A549 treated with dexamethasone at 1 μM for 4 hours (cell line): ENCODE results near the gene PSMB8. TPM values are rescaled to one million over a fixed set of nuclear protein-coding genes. Genes with fewer than 3 reads are reported as not detected.

Experiments used
- total RNA-seq: library from RNA; stranded (reverse); fragments of 200-300 nt; extraction: Qiagen RNA extraction; gene quantifications from 5 replicates; pipeline ENCODE4 v1.2.3, GENCODE V29; 2022

Gene PSMB8
- total RNA-seq, result 16.6 to 22.5 TPM (median 18.3 TPM) in 5 replicates

GRCh38 chr6:32843979-32844838 is at the start of gene PSMB8:
PSMB8 (minus strand) TSS chr6:32844047; CDS start chr6:32843996, 51 bp downstream.

GRCh38 chr6:32853541-32854375 is 9.9 kb upstream of the PSMB8 start, which contains the start of the genes PSMB9 and TAP1:
PSMB9 (plus strand) TSS chr6:32854192; CDS start chr6:32854230, 38 bp downstream.
TAP1 (minus strand) TSS chr6:32853704; CDS start chr6:32853636, 68 bp downstream.

GRCh38 chr6:32838114-32838958 is 5.5 kb downstream of the PSMB8 start, which contains the start of gene TAP2:
TAP2 (minus strand) TSS chr6:32838739; CDS start chr6:32838233, 506 bp downstream.

GRCh38 chr6:32816746-32817204 is 27.1 kb downstream of the PSMB8 start, which contains the start of gene HLA-DOB:
HLA-DOB (minus strand) TSS chr6:32817002; CDS start chr6:32816951, 51 bp downstream.

Other genes with a start within 250 kb of the PSMB8 start
- not detected in 5 replicates for gene HLA-DQA1, start 206.6 kb downstream of the PSMB8 start, total RNA-seq
- not detected in 5 replicates for gene HLA-DQB1, start 177.4 kb downstream of the PSMB8 start, total RNA-seq
- not detected in 5 replicates for gene HLA-DQA2, start 102.7 kb downstream of the PSMB8 start, total RNA-seq
- not detected in 5 replicates for gene HLA-DQB2, start 80.5 kb downstream of the PSMB8 start, total RNA-seq
- 0.08 to 0.21 TPM (median 0.09 TPM) in 3 of 5 replicates, not detected in the others for gene HLA-DOB, start 27.0 kb downstream of the PSMB8 start, total RNA-seq
- 16.4 to 22.6 TPM (median 18.9 TPM) in 5 replicates for gene TAP2, start 5.3 kb downstream of the PSMB8 start, total RNA-seq
- 33.3 to 38.0 TPM (median 35.1 TPM) in 5 replicates for gene TAP1, start 9.7 kb upstream of the PSMB8 start, total RNA-seq
- gene PSMB9, start 10.1 kb upstream of the PSMB8 start, total RNA-seq, result 15.3 to 22.0 TPM (median 17.4 TPM) in 5 replicates
- gene HLA-DMB, start 97.0 kb upstream of the PSMB8 start, total RNA-seq, result 1.4 to 1.9 TPM (median 1.7 TPM) in 5 replicates
- gene HLA-DMA, start 109.0 kb upstream of the PSMB8 start, total RNA-seq, result 2.5 to 3.9 TPM (median 3.3 TPM) in 5 replicates
- 105 to 148 TPM (median 138 TPM) in 5 replicates for gene BRD2, start 124.5 kb upstream of the PSMB8 start, total RNA-seq
- 0.09 TPM in 1 of 5 replicates, not detected in the others for gene HLA-DOA, start 165.5 kb upstream of the PSMB8 start, total RNA-seq
- 0.09 to 0.11 TPM in 2 of 5 replicates, not detected in the others for gene HLA-DPA1, start 229.6 kb upstream of the PSMB8 start, total RNA-seq
- not detected in 5 replicates for gene HLA-DPB1, start 231.9 kb upstream of the PSMB8 start, total RNA-seq